ENCODE measurements around the gene ABCA12.

Gene ABCA12

DNA sequence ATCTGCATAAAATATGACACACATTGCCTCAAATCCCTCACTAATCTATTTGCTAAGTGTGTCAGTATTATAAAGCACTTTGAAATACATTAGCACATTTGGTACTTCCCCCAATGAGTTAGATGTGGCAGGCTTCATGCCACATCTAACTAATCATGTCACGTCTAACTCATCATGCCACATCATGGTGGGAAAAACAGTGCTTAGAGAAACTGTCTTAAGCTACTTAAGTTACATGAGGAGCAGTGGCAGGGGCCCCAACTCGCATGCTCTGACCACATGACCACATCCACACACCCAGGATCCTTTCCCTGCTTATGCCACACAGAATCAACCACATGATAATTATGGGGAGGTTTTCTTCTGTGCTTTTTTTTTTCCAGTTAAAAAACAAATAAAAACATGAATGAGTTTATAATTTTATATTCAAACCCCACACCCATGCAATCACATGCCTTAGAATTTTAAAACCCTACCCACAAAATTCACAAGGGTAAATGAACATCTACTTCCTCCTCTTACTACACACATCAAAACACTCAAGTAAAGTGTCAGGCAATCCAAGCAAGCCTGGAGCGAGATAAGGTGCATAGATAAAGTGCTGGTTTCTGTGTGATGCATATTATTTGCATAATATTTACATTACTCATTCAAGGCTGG lies 1.6 kb downstream of the ABCA12 start:
- DNase-seq (ENCODE audit: low spot score), result peak; percentile 4

DNA sequence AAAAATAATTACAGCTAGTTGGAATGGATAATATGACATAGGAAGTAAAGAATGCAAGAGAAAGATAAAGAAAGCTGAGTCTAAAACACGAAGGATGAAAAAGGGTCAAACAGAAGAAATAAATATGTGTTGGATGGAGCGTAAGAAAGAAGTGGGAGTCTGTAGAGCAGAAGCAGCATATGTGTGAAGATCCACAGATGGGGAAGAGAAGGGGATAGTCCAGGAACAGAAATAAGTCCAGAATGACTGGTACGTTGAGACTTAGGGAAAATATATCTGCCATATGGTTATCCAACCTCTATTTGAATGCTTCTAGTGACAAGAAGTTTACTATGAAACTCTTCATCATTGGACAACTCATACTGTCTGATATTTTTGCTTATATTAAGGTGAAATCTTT lies 18.0 kb downstream of the ABCA12 start:
- no peak for DNase-seq (ENCODE audit: low spot score)

GRCh38 chr2:215119847-215120246 lies 18.6 kb downstream of the ABCA12 start:
- DNase-seq (ENCODE audit: low spot score), result no peak

GRCh38 chr2:215110918-215111317 lies 27.5 kb downstream of the ABCA12 start:
- no peak for DNase-seq (ENCODE audit: low spot score)

DNA sequence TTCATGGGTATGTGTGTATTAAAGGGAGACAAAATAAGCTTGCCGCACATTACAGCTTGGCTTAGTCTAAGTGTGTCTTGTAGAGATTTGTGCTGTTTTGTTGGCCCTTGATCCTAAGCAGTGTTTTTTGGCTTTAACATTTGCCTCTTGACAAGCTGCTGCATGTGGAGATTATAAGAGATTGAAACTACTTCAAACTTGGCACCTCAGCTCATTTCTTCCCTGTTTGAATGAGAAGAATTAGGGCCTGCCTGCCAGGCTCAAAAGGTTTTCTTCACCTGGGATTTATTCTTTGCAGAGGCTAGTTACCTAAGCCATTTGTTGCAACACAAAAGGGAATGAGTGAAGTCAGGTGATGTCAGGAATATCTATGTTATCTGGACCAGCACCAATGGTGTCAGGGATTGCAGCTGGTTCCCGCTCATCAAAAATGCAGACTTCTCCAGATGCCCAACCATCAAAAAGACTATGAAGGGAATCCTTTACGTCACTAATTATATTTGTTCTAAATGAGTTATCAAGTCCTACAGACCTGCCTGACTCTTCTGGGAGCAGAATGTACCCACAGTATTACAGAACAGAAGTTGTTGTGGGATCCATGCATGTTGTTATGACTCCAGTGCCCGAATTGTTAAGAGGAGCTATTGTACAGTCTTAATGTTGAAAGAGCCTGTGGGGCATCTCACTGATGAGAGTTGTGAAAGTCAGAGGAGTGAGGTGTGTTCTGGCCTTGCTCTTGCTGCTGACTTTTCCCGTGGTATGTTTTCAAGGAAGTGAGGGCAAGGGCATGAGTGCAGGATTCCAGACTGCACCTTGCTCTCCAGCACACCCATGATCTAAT lies 31.0 kb downstream of the ABCA12 start:
- DNase-seq (ENCODE audit: low spot score), result no peak

DNA sequence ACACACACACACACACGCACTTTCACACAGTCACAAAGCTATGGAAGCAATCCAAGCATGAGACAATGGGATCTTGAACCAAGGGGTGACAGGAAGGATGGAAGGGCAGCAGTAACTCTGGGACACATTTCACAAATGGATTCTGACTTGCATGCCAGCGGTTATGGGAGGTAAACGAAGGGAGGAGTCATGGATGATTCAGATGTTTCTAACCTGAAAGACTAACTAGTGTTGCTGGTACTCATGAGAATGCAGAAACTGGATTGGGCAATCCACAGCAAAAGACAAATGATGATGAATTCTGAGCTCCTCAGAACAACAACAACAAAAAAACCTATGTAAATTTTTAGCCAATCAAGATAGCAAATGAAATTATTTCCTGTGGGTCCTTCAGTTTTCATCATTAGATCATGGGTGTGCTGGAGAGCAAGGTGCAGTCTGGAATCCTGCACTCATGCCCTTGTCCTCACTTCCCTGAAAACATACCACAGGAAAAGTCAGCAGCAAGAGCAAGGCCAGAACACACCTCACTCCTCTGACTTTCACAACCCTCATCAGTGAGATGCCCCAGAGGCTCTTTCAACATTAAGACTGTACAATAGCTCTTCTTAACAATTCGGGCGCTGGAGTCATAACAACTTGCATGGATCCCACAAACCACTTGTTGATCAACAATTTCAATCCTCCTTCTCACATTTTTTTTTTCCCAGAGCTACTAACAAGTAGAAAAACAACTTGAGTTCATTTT lies 32.6 kb downstream of the ABCA12 start:
- no peak for DNase-seq (ENCODE audit: low spot score)

DNA sequence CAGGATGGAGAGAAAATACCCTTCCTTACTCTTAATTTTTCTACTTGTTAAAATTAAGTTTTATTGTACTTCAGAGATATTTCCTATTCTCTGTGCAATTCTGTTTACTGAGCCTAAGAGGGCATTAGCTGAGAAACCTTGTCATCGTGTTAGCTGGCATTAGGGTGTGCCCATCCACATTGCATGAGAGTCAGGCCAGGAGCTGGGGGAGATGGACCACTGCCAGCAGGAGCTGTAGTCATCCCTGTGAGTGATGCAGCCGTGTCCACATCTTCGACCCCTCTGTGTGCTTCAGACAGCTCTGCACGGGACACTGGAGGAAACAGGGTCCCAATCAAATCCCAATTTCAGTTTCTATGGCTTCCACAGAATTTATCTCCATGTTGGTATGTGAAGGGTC lies 34.2 kb downstream of the ABCA12 start:
- DNase-seq (ENCODE audit: low spot score), result no peak

DNA sequence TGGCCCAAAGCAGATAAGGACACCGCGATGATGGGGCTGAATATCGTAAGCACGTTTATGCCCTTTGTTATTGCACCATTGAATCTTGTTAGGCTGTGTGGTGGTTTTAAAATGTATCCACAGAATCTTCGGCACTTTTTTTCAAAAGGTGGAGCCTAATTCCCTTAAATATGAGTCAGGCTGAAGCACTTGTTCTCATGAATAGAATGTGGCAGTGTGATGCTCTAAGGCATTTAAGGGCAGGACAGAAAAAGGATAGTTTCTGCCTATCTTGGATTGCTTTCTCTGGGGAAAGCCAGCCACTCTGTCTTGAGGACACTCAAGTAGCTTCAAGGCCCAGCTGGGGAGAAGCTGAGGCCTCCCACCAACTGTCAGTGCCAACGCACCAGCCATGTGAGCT lies 39.6 kb downstream of the ABCA12 start:
- no peak for DNase-seq (ENCODE audit: low spot score)

DNA sequence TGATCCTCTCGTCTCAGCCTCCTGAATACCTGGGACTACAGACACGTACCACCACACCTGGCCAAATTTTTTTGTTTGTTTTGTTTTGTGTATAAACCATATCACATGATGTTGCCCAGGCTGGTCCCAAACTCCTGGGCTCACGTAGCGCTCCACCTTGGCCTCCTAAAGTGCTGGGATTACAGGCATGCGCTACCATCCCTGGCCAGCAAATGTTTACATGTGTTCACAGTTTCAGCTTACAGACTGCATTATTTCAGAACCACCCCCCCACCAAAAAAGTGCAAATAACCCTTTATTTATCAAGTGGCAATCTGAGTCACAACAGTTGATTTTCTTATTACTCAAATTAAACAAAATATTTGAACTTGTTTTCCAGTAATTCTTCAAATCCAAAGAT lies 54.3 kb downstream of the ABCA12 start:
- DNase-seq (ENCODE audit: low spot score), result no peak

DNA sequence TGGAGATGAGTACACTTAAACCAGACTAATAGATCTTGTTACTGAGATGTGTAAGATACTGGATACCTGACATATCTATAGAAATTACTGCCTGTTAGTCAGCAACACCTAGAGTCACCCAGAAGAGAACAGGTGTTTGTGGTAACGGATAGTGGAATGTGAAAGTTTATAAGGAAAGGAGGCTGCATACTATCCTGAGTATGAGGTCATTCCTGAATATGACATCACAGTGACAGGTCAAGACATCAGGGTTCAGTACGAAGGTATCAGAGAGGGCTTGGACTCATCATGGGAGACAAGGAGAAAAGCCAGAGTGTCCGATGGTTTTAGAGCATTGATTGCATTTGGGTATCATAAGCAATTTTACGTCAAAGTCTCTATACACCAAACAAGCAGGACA lies 55.3 kb downstream of the ABCA12 start:
- DNase-seq (ENCODE audit: low spot score), result no peak

- no peak for DNase-seq (ENCODE audit: low spot score)
Observed at GRCh38 chr2:215082446-215082845, 56.0 kb downstream of the ABCA12 start.

DNA sequence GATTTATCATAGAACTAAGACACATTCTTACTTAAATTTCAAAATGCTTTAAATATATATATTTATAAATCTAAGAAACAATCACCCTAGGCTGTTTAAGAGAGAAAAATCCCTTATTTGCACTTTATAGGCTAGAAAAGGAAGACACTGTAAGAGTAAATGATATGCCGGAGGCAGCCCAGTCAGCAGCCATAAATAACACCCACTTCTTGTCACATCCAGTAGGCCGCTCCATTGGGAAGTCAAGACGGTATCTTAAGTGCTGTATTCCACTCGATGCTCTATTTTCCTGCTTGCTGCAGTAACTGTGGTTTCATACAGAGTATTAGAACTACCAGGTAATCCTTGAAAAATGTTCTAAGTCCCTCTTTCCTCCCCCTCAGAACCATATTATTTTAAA lies 57.9 kb downstream of the ABCA12 start:
- DNase-seq (ENCODE audit: low spot score), result no peak

DNA sequence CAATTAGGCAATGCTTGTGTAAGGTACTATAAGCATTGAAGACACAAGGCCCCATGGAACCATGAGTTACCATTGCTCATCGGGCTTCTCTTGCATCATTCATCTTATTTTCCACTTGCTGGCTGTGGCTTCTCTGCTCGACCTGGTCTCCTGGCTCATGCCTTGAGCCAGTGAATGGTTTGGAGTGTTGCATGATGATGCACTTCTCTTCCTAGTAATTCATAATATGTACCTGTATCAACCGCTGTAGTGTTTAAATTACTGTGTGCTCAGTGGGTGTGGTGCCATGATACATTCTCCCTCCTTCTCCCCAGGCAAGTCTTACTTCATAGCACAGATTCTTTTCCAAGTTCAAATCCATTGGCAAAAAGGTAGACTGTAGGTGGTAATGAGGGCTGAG lies 66.8 kb downstream of the ABCA12 start:
- DNase-seq (ENCODE audit: low spot score), result no peak

GRCh38 chr2:215068399-215068798 lies 70.0 kb downstream of the ABCA12 start:
- no peak for DNase-seq (ENCODE audit: low spot score)

- DNase-seq (ENCODE audit: low spot score), result no peak
Observed at GRCh38 chr2:215066124-215066523, 72.3 kb downstream of the ABCA12 start.

DNA sequence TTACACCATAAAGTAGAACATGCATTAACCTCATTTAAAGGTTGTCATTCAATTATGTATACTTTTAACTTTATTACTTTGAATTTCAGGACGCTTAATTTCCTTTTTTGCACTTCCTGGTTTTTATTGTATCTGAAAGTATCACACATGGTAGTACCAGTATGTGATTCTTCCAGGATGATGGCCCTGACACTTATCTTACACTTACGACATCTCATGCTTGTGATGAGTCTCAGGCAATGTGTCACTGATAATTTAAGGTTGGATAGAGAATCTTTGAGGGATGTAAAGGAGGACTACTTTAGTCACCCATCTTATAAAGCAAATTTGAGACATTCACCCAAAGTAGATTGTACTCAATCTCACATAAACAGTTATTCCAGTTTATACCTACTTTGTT lies 74.9 kb downstream of the ABCA12 start:
- DNase-seq (ENCODE audit: low spot score), result no peak

GRCh38 chr2:215060861-215061536 lies 77.4 kb downstream of the ABCA12 start:
- DNase-seq (ENCODE audit: low spot score), result no peak

- DNase-seq (ENCODE audit: low spot score), result no peak
Observed at GRCh38 chr2:215059724-215060123, 78.7 kb downstream of the ABCA12 start.

DNA sequence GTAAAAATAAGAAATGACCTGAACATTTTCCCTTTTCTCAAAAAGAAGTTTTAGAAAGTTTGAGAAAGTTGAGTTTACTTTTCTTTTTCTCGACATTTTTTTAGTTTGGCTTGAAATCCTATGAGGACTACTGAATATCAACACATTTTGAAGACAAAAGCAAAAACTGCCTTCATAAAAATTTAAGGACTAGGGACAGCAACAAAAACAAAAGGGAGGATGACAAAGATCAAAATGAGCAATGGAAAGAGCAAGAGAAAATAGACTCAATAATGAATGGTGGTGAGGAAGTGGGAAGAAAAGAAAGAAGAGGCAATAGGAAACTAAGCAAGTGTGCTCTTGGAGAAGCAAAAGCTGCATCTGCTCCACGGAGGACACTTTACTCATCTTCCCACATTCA lies 82.5 kb downstream of the ABCA12 start:
- no peak for DNase-seq (ENCODE audit: low spot score)

GRCh38 chr2:215052810-215053209 lies 85.6 kb downstream of the ABCA12 start:
- DNase-seq (ENCODE audit: low spot score), result no peak

- no peak for DNase-seq (ENCODE audit: low spot score)
Observed at GRCh38 chr2:215052404-215052803, 86.0 kb downstream of the ABCA12 start.

DNA sequence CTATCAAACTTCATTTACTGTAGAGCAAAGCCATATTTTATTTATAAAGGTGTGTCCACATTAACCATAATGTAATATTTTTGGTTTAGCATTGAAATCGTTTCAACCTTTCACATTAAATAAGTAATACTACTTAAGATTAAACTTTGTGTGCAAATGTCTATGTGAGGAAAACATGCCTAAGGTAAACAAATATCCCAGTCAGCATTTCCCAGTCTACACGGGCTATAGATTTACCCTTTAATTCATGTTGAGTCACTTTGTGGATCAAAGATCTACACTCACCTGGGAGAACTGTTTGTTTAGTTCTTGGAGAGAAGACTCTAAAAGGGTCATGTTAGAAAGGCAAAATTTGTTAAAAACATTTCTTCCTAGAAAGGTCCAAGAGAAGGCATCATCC lies 89.1 kb downstream of the ABCA12 start:
- no peak for DNase-seq (ENCODE audit: low spot score)

Measured in activated CD4-positive, alpha-beta T cell treated with anti-CD3 and anti-CD28 coated beads, Interleukin-2, Interleukin-4, amounts not matched to agents 100 ng/mL and 50 ng/mL, durations not matched to agents 16 hours and 8 hours (primary cell).